ENCODE measurements around the gene OPN1MW.
"Not testable (repeated sequence)": the region's sequence is repeated elsewhere in the genome, so short reads cannot be mapped to it uniquely, and the experiment has no call there.

Gene OPN1MW

DNA sequence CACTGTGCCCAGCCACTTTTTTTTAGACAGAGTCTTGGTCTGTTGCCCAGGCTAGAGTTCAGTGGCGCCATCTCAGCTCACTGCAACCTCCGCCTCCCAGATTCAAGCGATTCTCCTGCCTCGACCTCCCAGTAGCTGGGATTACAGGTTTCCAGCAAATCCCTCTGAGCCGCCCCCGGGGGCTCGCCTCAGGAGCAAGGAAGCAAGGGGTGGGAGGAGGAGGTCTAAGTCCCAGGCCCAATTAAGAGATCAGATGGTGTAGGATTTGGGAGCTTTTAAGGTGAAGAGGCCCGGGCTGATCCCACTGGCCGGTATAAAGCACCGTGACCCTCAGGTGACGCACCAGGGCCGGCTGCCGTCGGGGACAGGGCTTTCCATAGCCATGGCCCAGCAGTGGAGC, at the start of gene OPN1MW:
Gene OPN1MW, plus strand, starts transcription at position 301 of the 400 bp plus-strand sequence. Its CDS starts 82 bp downstream, at position 383.
- in situ Hi-C loops (cut with MboI; ENCODE audit: low sequenced_read_pairs) = not testable (repeated sequence)

DNA sequence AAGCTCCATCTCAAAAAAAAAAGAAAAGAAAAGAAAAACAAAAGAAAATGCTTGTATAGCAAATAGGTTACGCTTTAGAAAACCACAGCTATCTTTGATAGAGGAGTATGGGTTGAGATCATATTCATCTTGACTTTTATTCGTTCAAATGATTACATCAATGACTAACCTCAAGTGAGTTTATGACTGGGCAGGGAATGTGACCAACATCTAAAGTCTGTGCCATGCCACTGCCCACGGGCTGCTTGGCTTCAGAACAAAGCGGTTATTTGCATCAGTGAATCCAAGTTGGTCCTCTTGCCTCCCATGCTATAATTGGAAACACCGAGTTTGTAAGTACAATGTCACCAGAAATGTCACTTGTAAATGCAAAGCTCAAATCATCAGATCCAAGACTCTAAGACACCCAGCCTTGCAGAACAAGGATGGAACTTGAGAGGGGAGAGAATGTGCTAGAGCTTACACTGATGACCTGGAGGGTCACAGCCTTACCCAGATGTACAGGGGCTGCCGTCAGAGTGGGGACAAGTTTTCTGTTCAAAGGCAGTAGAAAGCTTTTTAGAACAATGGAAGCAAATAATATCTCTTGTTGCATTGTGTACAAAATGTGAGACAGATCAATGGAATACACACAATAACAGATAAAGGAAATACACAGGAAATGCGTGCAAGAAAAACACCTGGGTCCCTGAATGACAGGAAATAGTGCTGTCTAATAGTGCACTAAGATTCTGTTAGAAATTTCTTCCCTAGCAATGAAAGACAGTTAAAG, 46.8 kb upstream of the OPN1MW start:
- in situ Hi-C loops (cut with MboI; ENCODE audit: low sequenced_read_pairs) = no loop called here

DNA sequence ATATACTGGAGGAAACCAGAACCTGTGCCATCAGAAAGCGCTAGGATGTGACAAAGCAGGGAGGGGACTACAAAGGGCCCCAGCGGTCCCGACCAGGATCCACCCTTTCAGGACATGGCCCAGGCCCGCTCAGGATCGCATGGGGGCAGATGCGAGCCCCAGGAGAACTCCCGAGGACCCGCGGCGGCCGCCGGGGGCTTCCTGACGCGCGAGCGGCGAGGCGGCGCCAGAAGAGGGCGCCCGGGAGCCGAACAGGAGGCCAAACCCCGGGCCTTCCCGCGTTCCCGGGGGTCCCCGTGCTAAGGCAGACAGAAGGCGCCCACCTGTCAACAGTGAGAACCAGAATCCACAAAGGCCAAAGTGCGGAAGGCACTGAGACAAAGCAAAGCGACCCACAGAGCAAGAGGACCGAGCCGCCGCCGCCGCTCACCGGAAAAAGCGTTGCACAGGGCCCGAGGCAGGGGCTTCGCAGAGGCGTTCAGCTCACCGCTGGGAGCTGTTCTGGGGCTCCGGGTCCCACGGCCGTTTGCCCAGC, 45.7 kb upstream of the OPN1MW start:
- in situ Hi-C loops (cut with MboI; ENCODE audit: low sequenced_read_pairs) = no loop called here

DNA sequence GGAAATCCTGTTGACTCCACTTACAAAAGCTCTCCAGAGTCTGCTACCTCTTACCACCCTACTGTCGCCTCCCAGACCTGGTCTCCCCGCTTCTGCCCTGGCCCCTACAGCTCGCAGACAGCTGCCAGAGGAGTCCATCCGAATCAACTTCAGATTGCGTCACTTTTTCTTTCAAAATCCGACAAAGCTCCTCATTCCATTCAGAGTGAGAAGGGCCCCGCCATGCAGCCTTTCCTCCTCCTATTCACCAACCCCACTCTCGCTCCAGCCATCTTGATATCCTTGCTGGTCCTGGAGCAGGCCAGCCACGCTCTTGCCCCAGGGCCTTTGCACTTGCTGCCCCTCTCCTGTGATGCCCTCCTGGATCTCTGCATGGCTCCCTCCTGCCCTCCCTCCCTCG, 43.5 kb upstream of the OPN1MW start:
- in situ Hi-C loops (cut with MboI; ENCODE audit: low sequenced_read_pairs) = no loop called here

DNA sequence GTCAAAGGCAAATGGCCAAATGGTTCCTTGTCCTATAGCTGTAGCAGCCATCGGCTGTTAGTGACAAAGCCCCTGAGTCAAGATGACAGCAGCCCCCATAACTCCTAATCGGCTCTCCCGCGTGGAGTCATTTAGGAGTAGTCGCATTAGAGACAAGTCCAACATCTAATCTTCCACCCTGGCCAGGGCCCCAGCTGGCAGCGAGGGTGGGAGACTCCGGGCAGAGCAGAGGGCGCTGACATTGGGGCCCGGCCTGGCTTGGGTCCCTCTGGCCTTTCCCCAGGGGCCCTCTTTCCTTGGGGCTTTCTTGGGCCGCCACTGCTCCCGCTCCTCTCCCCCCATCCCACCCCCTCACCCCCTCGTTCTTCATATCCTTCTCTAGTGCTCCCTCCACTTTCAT, 42.2 kb upstream of the OPN1MW start:
- in situ Hi-C loops (cut with MboI; ENCODE audit: low sequenced_read_pairs) = no loop called here

DNA sequence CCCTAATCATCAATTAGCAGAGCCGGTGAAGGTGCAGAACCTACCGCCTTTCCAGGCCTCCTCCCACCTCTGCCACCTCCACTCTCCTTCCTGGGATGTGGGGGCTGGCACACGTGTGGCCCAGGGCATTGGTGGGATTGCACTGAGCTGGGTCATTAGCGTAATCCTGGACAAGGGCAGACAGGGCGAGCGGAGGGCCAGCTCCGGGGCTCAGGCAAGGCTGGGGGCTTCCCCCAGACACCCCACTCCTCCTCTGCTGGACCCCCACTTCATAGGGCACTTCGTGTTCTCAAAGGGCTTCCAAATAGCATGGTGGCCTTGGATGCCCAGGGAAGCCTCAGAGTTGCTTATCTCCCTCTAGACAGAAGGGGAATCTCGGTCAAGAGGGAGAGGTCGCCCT, 41.7 kb upstream of the OPN1MW start:
- in situ Hi-C loops (cut with MboI; ENCODE audit: low sequenced_read_pairs) = no loop called here

DNA sequence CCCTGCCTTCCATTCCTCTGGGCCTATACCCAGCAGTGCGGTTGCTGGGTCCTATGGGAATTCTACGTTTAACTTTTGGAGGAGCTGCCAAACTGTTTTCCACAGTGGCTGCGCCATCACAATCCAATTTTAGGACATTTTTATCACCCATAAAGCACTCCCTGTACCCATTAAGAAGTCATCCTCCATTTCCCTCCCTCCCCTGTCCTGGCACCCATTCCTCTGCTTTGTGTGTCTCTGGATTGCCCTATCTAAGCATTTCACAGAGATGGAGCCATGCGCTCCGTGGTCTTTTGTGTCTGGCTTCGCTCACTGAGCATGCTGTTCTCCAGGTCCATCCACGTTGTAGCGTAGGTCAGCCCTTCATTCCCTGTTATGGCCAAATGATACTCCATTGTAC, 40.0 kb upstream of the OPN1MW start:
- in situ Hi-C loops (cut with MboI; ENCODE audit: low sequenced_read_pairs) = no loop called here

DNA sequence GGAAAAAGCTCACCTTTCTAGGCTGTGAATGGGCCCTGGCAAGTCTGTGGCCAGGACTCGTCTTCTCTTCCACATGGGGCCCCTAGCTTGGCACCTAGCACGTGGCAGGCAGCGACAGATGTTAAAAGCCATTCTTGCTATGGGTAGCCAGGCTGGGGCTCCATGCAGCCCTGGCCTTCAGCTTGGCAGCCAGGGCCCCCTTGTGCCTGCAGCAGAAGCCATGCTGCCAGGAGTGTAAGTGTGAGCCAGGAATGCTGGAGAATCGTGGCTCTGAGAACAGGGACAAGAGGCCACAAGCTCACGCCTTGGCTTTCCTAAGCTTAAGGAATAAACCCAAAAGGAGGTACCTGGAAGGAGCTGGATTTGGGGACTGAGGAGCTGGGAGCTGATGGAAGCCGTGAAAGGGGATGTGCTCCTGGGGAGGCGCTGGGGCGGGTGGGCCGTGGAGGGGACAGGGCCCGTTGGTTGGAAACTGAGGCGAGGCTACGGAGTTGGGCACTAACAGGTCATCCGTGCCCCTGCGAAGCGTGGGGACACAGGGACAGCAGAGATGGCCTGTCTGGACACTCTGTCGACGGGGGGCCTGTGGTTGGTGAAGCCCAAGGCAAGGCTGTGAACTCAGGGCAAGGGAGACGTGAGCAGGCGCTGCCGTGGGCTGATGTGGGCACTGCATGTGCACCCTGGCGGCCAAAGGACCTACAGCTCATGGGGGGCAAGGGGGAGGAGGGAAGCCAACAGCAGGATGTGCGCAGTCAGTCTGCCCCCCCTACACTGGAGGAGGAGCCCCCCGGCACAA, 39.2 kb upstream of the OPN1MW start:
- in situ Hi-C loops (cut with MboI; ENCODE audit: low sequenced_read_pairs) = no loop called here

DNA sequence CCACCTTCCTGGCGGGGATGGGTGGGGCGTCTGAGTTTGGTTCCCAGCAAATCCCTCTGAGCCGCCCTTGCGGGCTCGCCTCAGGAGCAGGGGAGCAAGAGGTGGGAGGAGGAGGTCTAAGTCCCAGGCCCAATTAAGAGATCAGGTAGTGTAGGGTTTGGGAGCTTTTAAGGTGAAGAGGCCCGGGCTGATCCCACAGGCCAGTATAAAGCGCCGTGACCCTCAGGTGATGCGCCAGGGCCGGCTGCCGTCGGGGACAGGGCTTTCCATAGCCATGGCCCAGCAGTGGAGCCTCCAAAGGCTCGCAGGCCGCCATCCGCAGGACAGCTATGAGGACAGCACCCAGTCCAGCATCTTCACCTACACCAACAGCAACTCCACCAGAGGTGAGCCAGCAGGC, 38.4 kb upstream of the OPN1MW start, which contains the start of gene OPN1LW:
Gene OPN1LW, plus strand, starts transcription at position 234 of the 400 bp plus-strand sequence. Its CDS starts 41 bp downstream, at position 275.
- in situ Hi-C loops (cut with MboI; ENCODE audit: low sequenced_read_pairs) = not testable (repeated sequence)

DNA sequence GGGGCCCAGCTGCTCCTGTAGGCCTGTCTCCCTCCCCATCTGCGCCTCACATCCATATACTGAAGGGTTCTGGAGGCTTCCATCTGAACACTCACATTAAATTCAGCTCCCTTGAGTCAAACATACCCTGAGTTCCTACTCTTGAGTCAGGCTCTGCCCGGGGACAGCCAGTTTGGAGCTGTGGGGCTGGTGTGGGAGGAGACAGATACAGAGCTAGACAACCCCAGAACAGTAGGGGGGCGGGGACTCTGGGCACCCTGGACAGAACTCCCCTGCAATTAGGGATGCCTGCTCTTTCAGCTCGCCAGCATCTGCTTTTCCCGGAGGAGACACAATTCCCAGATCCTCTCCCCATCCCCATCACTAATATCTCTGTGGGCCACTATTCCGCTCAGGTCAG, 31.4 kb upstream of the OPN1MW start:
- in situ Hi-C loops (cut with MboI; ENCODE audit: low sequenced_read_pairs) = not testable (repeated sequence)

DNA sequence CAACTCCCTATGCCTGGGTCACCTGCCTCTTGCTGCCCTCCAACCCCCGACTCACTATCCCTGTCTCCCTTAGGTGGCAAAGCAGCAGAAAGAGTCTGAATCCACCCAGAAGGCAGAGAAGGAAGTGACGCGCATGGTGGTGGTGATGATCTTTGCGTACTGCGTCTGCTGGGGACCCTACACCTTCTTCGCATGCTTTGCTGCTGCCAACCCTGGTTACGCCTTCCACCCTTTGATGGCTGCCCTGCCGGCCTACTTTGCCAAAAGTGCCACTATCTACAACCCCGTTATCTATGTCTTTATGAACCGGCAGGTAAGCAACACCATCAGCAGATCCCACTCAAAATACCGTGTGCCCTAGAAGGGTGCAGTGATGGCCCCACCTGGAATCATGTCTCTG, 26.2 kb upstream of the OPN1MW start:
- in situ Hi-C loops (cut with MboI; ENCODE audit: low sequenced_read_pairs) = not testable (repeated sequence)

DNA sequence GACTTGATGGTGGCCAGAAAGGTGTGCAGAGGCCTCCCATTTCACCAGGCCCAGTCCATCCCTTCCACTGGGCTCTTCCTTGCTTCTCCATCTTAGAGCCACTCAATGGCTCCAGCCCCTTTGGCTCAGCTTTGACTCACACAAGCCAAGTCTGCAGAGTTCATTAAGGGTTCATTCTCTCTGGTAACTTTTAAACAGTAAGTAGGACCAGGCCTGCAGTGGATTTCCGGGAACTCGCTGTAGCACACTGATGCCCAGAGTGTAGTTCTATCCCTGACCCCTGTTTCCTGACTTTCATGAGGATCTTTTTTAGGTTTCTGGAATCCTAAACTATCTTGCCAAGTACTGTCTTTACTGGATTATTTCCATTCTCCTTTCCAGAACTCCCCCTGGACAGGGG, 25.2 kb upstream of the OPN1MW start:
- in situ Hi-C loops (cut with MboI; ENCODE audit: low sequenced_read_pairs) = not testable (repeated sequence)

DNA sequence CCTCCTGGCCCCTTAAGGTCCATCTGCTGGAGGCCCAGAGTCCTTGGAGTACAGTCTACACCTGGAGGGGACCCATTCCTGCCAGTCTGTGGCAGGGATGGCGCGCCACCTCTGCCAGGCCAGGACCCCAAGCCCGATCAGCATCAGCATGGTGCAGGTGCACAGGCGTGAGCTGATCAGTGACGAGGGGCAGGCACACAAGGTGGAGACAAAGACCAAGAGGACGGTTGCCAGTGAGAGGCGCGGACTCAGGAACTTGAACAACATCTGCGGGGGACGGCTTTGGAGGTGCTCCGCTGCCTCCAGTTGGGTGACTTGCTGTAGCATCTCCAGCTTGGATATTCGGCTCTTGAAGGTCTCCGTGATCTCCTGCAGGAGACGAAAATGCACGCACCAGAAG, 23.1 kb upstream of the OPN1MW start:
- in situ Hi-C loops (cut with MboI; ENCODE audit: low sequenced_read_pairs) = not testable (repeated sequence)

DNA sequence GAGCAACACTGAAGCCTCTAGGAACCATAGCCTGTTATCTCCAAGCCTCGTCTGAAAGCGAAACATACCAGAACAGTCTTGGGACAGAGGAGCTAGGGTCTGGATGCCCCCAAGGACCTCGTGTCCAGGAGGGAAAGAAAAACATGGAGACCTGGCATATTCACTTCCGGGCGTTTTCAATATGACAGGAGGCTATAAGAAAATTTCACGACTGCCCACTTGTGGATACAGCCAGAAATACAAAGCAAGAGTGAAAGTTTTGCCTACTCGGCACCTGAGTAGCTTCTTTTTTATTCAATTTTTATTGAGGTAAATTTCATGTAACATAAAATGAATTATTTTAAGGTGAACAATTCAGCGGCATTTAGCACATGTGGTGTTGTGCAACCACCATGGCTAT, 17.5 kb upstream of the OPN1MW start:
- in situ Hi-C loops (cut with MboI; ENCODE audit: low sequenced_read_pairs) = not testable (repeated sequence)

DNA sequence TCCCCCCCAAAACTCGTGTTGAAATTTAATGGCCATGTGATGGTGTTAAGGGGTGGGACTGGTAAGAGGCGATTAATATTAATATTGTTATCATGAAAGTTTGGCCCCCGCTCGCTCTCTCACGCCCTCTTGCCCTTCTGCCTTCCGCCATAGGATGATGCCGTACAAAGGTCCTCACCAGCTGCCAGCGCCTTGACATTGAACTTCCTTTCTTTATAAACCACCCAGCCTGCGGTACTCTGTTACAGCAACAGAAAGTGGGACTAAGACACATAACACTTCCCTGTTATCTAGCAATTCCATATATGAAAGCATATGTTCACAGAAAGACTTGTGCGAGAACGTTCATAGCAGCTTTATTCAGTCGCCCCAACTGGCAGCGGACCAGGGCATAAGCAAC, 14.0 kb upstream of the OPN1MW start:
- in situ Hi-C loops (cut with MboI; ENCODE audit: low sequenced_read_pairs) = not testable (repeated sequence)

DNA sequence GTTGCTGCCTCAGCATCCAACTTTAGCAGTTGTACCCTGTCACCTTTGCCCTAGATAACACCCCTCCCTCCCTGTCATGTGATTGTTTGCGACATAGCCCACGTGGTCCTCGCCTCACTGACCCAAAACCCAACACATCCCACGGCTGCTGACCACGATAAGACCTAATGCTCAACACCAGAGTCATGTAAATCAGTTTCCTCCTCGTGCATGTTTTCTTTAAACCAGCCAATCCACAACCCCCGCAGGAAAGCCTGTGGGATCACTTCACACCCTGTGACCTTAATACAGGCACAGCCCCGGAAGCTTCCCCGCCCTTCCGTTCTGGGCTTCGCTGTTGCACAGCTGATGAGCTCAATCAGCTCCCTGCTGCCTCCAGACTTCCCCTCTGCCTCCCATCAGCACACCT, 9.9 kb upstream of the OPN1MW start:
- in situ Hi-C loops (cut with MboI; ENCODE audit: low sequenced_read_pairs) = not testable (repeated sequence)

DNA sequence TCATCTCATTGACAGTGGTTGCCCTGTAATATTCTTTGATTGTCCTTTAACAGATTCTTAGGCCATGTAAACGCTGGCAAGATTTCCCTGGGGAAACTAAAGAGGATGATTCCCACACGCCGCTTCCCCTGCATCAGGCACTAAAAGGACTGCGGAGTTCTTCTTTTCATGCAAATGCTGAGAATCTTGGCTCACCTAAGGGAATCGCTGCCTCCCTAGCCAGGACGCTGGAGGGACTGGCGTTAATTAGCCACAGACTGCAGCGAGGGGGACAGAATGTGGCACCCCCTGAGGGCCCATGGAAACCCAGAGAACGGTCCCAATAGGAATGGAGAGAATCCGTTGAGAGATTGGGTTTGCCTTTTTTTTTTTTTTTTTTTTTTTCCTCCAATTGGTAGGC, 8.0 kb upstream of the OPN1MW start:
- in situ Hi-C loops (cut with MboI; ENCODE audit: low sequenced_read_pairs) = not testable (repeated sequence)

DNA sequence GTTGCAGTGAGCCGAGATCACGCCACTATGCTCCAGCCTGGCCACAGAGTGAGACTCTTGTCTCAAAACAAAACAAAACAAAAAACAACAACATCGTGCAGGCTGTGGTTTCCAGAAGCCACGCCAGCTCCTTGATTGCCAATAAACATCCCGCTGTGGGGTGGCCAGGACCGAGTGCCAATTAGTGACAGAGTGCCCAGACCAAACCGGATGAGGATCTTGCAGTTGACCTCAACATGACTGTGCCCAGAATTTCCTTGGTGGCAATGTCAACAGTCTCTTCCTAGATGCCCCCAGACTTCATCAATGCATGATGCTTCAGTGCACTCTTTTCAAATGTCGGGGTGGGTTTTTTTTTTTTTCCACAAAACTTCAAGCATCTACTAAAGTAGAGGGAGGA, 1.4 kb downstream of the OPN1MW start:
- in situ Hi-C loops (cut with MboI; ENCODE audit: low sequenced_read_pairs) = not testable (repeated sequence)

DNA sequence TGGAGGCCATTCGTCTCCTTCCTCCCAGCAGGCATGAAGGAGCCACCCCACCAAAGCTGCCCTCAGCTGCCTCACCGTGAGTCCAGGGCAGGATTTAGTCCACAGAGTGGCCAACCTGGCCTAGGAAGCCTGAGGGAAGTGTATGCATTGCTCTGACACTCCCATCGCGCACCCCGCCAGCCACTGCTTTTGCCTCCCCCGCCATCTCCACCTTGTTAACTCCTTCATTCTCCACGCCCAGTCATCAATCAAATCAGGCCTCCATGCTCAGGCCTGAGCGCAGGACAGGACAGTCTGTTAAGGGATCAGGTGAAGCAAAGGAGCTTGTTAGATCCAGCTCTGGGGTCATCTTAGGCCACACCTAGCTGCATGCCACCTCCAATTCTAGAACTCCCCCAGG, 10.4 kb downstream of the OPN1MW start:
- in situ Hi-C loops (cut with MboI; ENCODE audit: low sequenced_read_pairs) = not testable (repeated sequence)

DNA sequence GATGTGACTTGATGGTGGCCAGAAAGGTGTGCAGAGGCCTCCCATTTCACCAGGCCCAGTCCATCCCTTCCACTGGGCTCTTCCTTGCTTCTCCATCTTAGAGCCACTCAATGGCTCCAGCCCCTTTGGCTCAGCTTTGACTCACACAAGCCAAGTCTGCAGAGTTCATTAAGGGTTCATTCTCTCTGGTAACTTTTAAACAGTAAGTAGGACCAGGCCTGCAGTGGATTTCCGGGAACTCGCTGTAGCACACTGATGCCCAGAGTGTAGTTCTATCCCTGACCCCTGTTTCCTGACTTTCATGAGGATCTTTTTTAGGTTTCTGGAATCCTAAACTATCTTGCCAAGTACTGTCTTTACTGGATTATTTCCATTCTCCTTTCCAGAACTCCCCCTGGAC, 11.9 kb downstream of the OPN1MW start:
- in situ Hi-C loops (cut with MboI; ENCODE audit: low sequenced_read_pairs) = not testable (repeated sequence)

DNA sequence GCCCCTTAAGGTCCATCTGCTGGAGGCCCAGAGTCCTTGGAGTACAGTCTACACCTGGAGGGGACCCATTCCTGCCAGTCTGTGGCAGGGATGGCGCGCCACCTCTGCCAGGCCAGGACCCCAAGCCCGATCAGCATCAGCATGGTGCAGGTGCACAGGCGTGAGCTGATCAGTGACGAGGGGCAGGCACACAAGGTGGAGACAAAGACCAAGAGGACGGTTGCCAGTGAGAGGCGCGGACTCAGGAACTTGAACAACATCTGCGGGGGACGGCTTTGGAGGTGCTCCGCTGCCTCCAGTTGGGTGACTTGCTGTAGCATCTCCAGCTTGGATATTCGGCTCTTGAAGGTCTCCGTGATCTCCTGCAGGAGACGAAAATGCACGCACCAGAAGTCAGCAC, 14.1 kb downstream of the OPN1MW start:
- in situ Hi-C loops (cut with MboI; ENCODE audit: low sequenced_read_pairs) = not testable (repeated sequence)
